ENCODE results near the gene FOXO3. TPM values are rescaled to one million over a fixed set of nuclear protein-coding genes. Genes with fewer than 3 reads are reported as not detected.

FOXO3 gene
- total RNA-seq, 2 donors from 2014 or later, result 108 to 144 TPM

DNA sequence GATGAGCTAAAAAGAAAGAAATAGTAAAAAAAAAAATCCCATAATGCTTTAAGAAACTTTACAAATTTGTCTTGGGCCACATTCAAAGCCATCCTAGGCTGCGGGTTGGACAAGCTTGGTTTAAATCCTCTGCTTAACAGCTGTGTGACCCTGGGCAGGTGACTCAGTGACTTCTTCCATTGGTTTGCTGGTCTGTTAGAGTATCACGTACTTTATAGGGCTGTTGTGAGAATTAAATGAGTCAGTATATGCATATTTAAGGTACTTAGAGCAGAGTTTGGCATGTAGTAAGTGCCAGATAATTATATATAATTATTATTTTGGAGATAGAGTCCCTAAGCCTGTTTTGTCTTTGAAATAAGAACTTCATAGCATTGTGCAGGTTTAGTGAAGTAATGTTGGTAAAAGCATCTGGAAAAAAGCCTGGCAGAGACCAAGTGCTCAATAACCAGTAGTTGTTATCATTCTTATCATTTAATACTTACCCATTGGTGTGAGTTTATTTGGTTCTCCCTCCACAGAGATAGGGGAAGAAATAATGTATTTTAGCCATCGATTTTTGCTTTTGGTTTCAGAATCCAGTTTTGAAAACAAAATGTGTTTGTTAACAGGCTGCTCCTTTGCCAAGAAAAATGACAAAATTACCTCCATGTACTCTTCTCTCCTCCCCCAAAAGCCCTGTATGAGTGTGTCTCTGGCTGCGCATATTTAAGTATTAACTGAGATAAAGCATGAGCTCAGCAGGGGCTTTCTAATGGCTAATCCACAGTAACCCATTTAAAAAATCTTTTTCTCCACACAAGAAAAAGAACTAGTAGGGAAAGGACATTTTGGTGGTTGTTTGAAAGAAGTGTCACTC lies 67.2 kb downstream of the FOXO3 start:
- no peak for DNase-seq (ENCODE audit: low spot score)
- no peak overlapping the region for H3K4me3 ChIP-seq
- no peaks in the 10 kb centered on the region for H3K36me3 ChIP-seq
- 80% methylated on average over 4 of the region's 4 CpGs for WGBS
- no peaks in the 10 kb centered on the region for H3K27me3 ChIP-seq (replicated peaks; ENCODE audit: insufficient read depth)
- no peaks in the 10 kb centered on the region for H3K9me3 ChIP-seq
- H3K27ac ChIP-seq, result no peak overlapping the region
- intact Hi-C loops (cut with DNase I), result no loop called here
- no peaks in the 10 kb centered on the region for H3K4me1 ChIP-seq (replicated peaks)
- TF ChIP-seq, protein P1, sequence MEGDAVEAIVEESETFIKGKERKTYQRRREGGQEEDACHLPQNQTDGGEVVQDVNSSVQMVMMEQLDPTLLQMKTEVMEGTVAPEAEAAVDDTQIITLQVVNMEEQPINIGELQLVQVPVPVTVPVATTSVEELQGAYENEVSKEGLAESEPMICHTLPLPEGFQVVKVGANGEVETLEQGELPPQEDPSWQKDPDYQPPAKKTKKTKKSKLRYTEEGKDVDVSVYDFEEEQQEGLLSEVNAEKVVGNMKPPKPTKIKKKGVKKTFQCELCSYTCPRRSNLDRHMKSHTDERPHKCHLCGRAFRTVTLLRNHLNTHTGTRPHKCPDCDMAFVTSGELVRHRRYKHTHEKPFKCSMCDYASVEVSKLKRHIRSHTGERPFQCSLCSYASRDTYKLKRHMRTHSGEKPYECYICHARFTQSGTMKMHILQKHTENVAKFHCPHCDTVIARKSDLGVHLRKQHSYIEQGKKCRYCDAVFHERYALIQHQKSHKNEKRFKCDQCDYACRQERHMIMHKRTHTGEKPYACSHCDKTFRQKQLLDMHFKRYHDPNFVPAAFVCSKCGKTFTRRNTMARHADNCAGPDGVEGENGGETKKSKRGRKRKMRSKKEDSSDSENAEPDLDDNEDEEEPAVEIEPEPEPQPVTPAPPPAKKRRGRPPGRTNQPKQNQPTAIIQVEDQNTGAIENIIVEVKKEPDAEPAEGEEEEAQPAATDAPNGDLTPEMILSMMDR (IDR thresholded peaks at IDR 0.05), result no peak
- TF ChIP-seq POLR2AphosphoS5 (IDR thresholded peaks at IDR 0.05) (no peak), POLR2A (IDR thresholded peaks at IDR 0.05) (no peak)

DNA sequence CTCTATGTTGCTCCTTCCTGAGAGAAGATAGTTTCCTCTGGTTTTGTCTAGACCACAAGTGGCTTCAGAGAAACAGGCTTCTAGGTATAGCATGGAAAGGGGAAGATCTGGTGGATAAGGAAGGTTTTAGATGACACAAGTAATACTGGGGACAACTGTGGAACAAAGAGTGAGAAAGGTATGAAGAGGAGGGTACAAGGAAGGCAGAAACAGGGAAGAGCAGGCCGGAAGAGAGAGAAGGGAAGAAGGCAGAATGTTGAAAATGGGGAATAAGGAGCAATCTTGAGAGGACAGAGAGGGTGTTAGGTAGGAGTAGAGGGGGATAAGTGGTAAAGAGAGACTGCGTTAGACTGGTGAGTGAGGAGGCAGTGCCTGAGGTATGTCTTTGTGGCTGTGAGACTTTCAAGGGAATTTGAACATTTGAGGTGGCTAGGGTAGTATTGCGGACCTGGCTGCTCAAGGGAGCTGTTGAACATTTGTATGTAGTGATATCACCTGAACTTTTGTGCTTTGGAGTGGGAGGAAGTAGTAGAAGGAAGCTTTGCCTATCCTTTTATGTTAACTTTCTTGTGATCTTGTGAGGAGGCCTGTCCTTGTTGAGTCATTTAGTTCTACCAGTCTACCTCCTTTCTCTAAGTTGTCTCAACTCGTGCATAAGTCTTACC lies 69.5 kb downstream of the FOXO3 start:
- Histone ChIP-seq H3K36me3 (no peaks in the 10 kb centered on the region), H3K4me1 (replicated peaks) (no peaks in the 10 kb centered on the region)
- intact Hi-C loops (cut with DNase I), result no loop called here

DNA sequence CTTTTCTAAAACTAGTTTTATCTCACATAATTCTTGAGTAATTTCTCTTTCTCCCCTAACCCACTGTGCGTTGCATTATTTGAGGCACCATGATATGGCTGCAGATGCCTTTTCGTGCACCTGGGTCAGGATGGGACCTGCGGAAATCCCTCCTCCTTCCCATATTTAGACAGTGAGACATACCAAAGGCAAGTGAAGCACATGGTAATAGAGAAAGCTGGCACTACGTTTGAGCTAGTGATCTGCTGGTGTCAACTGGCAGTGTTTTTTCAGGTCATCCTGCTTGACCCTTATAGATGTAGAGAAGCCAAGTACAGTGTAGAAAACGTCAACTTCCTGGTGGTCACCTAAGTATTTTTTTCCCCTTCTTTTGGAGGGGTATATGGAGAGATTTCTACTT lies 71.7 kb downstream of the FOXO3 start:
- TF ChIP-seq POLR2AphosphoS5 (IDR thresholded peaks at IDR 0.05), result no peak
- TF ChIP-seq, protein P1 (IDR thresholded peaks at IDR 0.05), result no peak
- no peak for TF ChIP-seq POLR2A (IDR thresholded peaks at IDR 0.05)
- intact Hi-C loops (cut with DNase I), result no loop called here
- no peaks in the 10 kb centered on the region for H3K4me1 ChIP-seq (replicated peaks)
- no peak overlapping the region for H3K4me3 ChIP-seq
- no peaks in the 10 kb centered on the region for H3K36me3 ChIP-seq
- 58% methylated on average over 5 of the region's 5 CpGs for WGBS
- H3K27ac ChIP-seq, result no peak overlapping the region
- H3K9me3 ChIP-seq, result no peaks in the 10 kb centered on the region
- no peaks in the 10 kb centered on the region for H3K27me3 ChIP-seq (replicated peaks; ENCODE audit: insufficient read depth)
- DNase-seq (ENCODE audit: low spot score), result no peak

More for the DNA sequence above, 69.5 kb downstream of the FOXO3 start:
- H3K4me3 ChIP-seq, result no peak overlapping the region
- DNase-seq (ENCODE audit: low spot score), result no peak
- no peaks in the 10 kb centered on the region for H3K27me3 ChIP-seq (replicated peaks; ENCODE audit: insufficient read depth)
- WGBS, result 91% methylated on average over 4 of the region's 4 CpGs
- TF ChIP-seq POLR2AphosphoS5 (IDR thresholded peaks at IDR 0.05) (no peak), POLR2A (IDR thresholded peaks at IDR 0.05) (no peak)
- TF ChIP-seq, protein P1 (IDR thresholded peaks at IDR 0.05), result no peak
- H3K9me3 ChIP-seq, result no peaks in the 10 kb centered on the region
- H3K27ac ChIP-seq, result no peak overlapping the region

DNA sequence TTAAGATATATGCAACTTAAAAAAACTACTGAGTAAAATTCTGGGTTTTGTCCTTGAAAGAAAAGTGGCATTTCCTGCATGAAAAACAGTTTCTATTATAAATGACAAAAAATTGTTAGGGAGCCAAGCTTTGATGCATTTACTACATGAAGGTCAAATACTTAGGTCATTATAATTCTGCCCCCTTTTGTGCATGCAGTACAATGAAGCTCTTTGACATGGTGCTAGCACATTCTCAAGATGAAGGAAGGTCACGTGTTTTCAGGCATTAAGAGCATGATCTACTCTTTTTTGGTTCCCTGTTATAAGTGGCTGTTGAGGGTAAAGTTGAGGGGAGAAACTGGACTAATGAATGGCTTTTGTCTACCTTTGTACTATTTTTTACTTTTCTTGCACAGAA lies 72.7 kb downstream of the FOXO3 start:
- WGBS, result 84% methylated on average over 1 of the region's 1 CpG

More for the DNA sequence above, 72.7 kb downstream of the FOXO3 start:
- Histone ChIP-seq H3K27me3 (replicated peaks; ENCODE audit: insufficient read depth) (no peaks in the 10 kb centered on the region), H3K9me3 (no peaks in the 10 kb centered on the region), H3K36me3 (no peaks in the 10 kb centered on the region), H3K4me3 (no peak overlapping the region), H3K27ac (no peak overlapping the region), H3K4me1 (replicated peaks) (no peaks in the 10 kb centered on the region)
- intact Hi-C loops (cut with DNase I), result no loop called here
- no peak for DNase-seq (ENCODE audit: low spot score)
- TF ChIP-seq POLR2AphosphoS5 (IDR thresholded peaks at IDR 0.05) (no peak), POLR2A (IDR thresholded peaks at IDR 0.05) (no peak)
- TF ChIP-seq, protein P1 (IDR thresholded peaks at IDR 0.05), result no peak

All from prostate gland (tissue), 2 donors.